Globus pallidus (tissue), 1 donor: ENCODE results near the gene SIRT3.

Experiments used
- DNase-seq: peaks from one replicate; pipeline ENCODE4 v3.0.0-alpha.2; 2015; ENCODE audit warnings: low spot score

Gene SIRT3

GRCh38 chr11:215581-216037 lies 20.5 kb downstream of the SIRT3 start:
- no peak for DNase-seq

- DNase-seq, result no peak
Measured at GRCh38 chr11:214083-214482, 22.1 kb downstream of the SIRT3 start.

- DNase-seq, result no peak
Measured at GRCh38 chr11:213111-213510, 23.0 kb downstream of the SIRT3 start.

GRCh38 chr11:212150-213100 lies 23.7 kb downstream of the SIRT3 start:
- DNase-seq, result no peak

GRCh38 chr11:211741-212140 lies 24.4 kb downstream of the SIRT3 start:
- DNase-seq, result no peak

GRCh38 chr11:211295-211694 lies 24.8 kb downstream of the SIRT3 start:
- no peak for DNase-seq

GRCh38 chr11:210803-211180 lies 25.4 kb downstream of the SIRT3 start:
- DNase-seq, result no peak

GRCh38 chr11:210122-210802 lies 25.9 kb downstream of the SIRT3 start:
- DNase-seq, result no peak

GRCh38 chr11:209275-210121 lies 26.6 kb downstream of the SIRT3 start:
- DNase-seq, result no peak

GRCh38 chr11:208917-209260 lies 27.3 kb downstream of the SIRT3 start:
- no peak for DNase-seq

GRCh38 chr11:208181-208916 lies 27.8 kb downstream of the SIRT3 start:
- peak; percentile 65 for DNase-seq

GRCh38 chr11:207863-208180 lies 28.3 kb downstream of the SIRT3 start:
- DNase-seq, result peak; percentile 46

- peak; percentile 97 for DNase-seq
Measured at GRCh38 chr11:207208-207862, 28.8 kb downstream of the SIRT3 start, which contains the start of the genes BET1L and RIC8A. TSS of gene BET1L (minus strand) at chr11:207399. CDS start at chr11:207321, 78 bp downstream. TSS of gene RIC8A (plus strand) at chr11:207708. CDS start at chr11:208855, 1,147 bp downstream.

GRCh38 chr11:206526-207207 lies 29.5 kb downstream of the SIRT3 start:
- no peak for DNase-seq

- DNase-seq, result no peak
Measured at GRCh38 chr11:206002-206384, 30.1 kb downstream of the SIRT3 start.

- no peak for DNase-seq
Measured at GRCh38 chr11:205221-206001, 30.7 kb downstream of the SIRT3 start.

GRCh38 chr11:204587-205109 lies 31.5 kb downstream of the SIRT3 start:
- no peak for DNase-seq

- no peak for DNase-seq
Measured at GRCh38 chr11:203945-204586, 32.1 kb downstream of the SIRT3 start.
